ENCODE data around the gene TBC1D9.

DNA sequence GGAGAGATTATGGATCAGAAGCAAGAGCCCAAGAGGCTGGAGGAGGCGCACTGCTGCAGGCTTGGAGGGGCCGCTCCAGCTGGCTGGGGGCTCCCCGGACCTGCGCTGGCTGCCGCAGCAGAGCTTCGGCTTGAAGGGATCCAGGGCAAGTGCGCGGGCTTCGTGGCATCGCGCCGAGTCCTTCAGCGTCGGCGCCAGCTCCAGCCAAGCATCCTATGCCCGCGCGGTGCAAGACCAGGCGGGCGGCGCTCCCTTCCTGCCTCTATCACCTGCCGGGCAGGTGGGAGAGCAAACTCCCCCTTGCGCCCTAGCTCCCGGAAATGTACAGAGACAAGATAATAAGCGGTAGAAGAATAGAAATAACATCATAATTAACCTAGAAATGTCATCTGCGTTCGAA lies 176.9 kb downstream of the TBC1D9 start:
- TF ChIP-seq, protein P1, sequence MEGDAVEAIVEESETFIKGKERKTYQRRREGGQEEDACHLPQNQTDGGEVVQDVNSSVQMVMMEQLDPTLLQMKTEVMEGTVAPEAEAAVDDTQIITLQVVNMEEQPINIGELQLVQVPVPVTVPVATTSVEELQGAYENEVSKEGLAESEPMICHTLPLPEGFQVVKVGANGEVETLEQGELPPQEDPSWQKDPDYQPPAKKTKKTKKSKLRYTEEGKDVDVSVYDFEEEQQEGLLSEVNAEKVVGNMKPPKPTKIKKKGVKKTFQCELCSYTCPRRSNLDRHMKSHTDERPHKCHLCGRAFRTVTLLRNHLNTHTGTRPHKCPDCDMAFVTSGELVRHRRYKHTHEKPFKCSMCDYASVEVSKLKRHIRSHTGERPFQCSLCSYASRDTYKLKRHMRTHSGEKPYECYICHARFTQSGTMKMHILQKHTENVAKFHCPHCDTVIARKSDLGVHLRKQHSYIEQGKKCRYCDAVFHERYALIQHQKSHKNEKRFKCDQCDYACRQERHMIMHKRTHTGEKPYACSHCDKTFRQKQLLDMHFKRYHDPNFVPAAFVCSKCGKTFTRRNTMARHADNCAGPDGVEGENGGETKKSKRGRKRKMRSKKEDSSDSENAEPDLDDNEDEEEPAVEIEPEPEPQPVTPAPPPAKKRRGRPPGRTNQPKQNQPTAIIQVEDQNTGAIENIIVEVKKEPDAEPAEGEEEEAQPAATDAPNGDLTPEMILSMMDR (IDR thresholded peaks at IDR 0.05), result no peak
- no peak for TF ChIP-seq ZFX (IDR thresholded peaks at IDR 0.05; ENCODE audit: borderline replicate concordance)

All from 22Rv1 (cell line).